H9 (cell line): ENCODE results near the gene B3GALT4. TPM values are rescaled to one million over a fixed set of nuclear protein-coding genes. Genes with fewer than 3 reads are reported as not detected.

Source experiments
- DNase-seq: peaks from one replicate; pipeline ENCODE4 v3.0.0-alpha.2; 2017
- H2AFZ ChIP-seq: one replicate; pipeline ENCODE4 v1.6.1; 2013; ENCODE audit warnings: mild to moderate bottlenecking, low read length, control low read depth, moderate library complexity
- H2AK5ac ChIP-seq: 2 replicates; pipeline ENCODE4 v1.6.1; 2013; ENCODE audit warnings: low read length, control low read depth, mixed read lengths; ENCODE audit not compliant: insufficient read length
- H2BK120ac ChIP-seq: one replicate; pipeline ENCODE4 v1.6.1; 2013; ENCODE audit warnings: low read depth, mild to moderate bottlenecking, low read length, control low read depth, inconsistent platforms; ENCODE audit not compliant: poor library complexity, severe bottlenecking
- H2BK12ac ChIP-seq: 2 replicates; pipeline ENCODE4 v1.6.1; 2013; ENCODE audit warnings: low read length, control low read depth, mixed read lengths, low read depth; ENCODE audit not compliant: insufficient read length
- H2BK15ac ChIP-seq: 2 replicates; pipeline ENCODE4 v1.6.1; 2013; ENCODE audit warnings: low read depth, low read length, control low read depth
- H2BK20ac ChIP-seq: one replicate; pipeline ENCODE4 v1.6.1; 2013; ENCODE audit warnings: low read depth, mild to moderate bottlenecking, low read length, control low read depth, inconsistent platforms; ENCODE audit not compliant: poor library complexity, severe bottlenecking
- H2BK5ac ChIP-seq: 2 replicates; pipeline ENCODE4 v1.6.1; 2013; ENCODE audit warnings: low read length, control low read depth, mixed read lengths; ENCODE audit not compliant: insufficient read length
- H3K14ac ChIP-seq: 2 replicates; pipeline ENCODE4 v1.6.1; 2013; ENCODE audit warnings: low read length, control low read depth; ENCODE audit not compliant: insufficient read depth
- H3K18ac ChIP-seq: 2 replicates; pipeline ENCODE4 v1.6.1; 2013; ENCODE audit warnings: low read depth, mild to moderate bottlenecking, mixed read lengths, low read length, control low read depth; ENCODE audit not compliant: insufficient read length
- H3K23ac ChIP-seq: 2 replicates; pipeline ENCODE4 v1.6.1; 2013; ENCODE audit warnings: low read length, control low read depth, mixed read lengths, low read depth; ENCODE audit not compliant: insufficient read length
- H3K23me2 ChIP-seq: 2 replicates; pipeline ENCODE4 v1.6.1; 2013; ENCODE audit warnings: low read depth, mild to moderate bottlenecking, mixed read lengths, low read length, control low read depth; ENCODE audit not compliant: insufficient read length, poor library complexity, severe bottlenecking
- H3K27ac ChIP-seq: 2 replicates; pipeline ENCODE4 v1.5.1; 2013; ENCODE audit warnings: low read length, control low read depth, mixed read lengths, low read depth; ENCODE audit not compliant: insufficient read length
- H3K27me3 ChIP-seq: 2 replicates; pipeline ENCODE4 v1.6.1; 2013; ENCODE audit warnings: low read length, control low read depth, inconsistent platforms; ENCODE audit not compliant: insufficient read depth
- H3K4ac ChIP-seq: 2 replicates; pipeline ENCODE4 v1.6.1; 2013; ENCODE audit warnings: low read depth, mild to moderate bottlenecking, control low read depth, inconsistent platforms, low read length, moderate library complexity
- H3K4me1 ChIP-seq: 2 replicates; pipeline ENCODE4 v1.6.1; 2013; ENCODE audit warnings: low read length, control low read depth, inconsistent platforms; ENCODE audit not compliant: insufficient read depth
- H3K4me2 ChIP-seq: 2 replicates; pipeline ENCODE4 v1.6.1; 2013; ENCODE audit warnings: low read length, control low read depth, mixed read lengths; ENCODE audit not compliant: insufficient read length, insufficient read depth
- H3K56ac ChIP-seq: 2 replicates; pipeline ENCODE4 v1.6.1; 2013; ENCODE audit warnings: low read depth, mild to moderate bottlenecking, mixed read lengths, low read length, control low read depth; ENCODE audit not compliant: insufficient read length
- H3K79me1 ChIP-seq: 2 replicates; pipeline ENCODE4 v1.6.1; 2013; ENCODE audit warnings: low read depth, mild to moderate bottlenecking, moderate library complexity, low read length, control low read depth, inconsistent platforms; ENCODE audit not compliant: insufficient read depth, poor library complexity, severe bottlenecking
- H3K79me2 ChIP-seq: 2 replicates; pipeline ENCODE4 v1.6.1; 2013; ENCODE audit warnings: low read length, control low read depth, inconsistent platforms; ENCODE audit not compliant: insufficient read depth
- H3K9ac ChIP-seq: 2 replicates; pipeline ENCODE4 v1.6.1; 2013; ENCODE audit warnings: low read length, control low read depth, mixed read lengths; ENCODE audit not compliant: insufficient read length; ENCODE audit errors: extremely low read depth
- H3K9me3 ChIP-seq: one replicate; pipeline ENCODE4 v1.6.1; 2013; ENCODE audit warnings: low read depth, low read length, inconsistent platforms; ENCODE audit not compliant: control insufficient read depth
- H3T11ph ChIP-seq: one replicate; pipeline ENCODE4 v1.6.1; 2013; ENCODE audit warnings: mild to moderate bottlenecking, low read length, control low read depth, inconsistent platforms
- H4K20me1 ChIP-seq: one replicate; pipeline ENCODE4 v1.6.1; 2013; ENCODE audit not compliant: control insufficient read depth, insufficient read length, insufficient read depth
- H4K5ac ChIP-seq: 2 replicates; pipeline ENCODE4 v1.6.1; 2013; ENCODE audit warnings: low read depth, mild to moderate bottlenecking, mixed read lengths, low read length, control low read depth; ENCODE audit not compliant: insufficient read length
- H4K8ac ChIP-seq: replicated peaks from 2 replicates; pipeline ENCODE4 v1.6.1; 2013; ENCODE audit warnings: low read length, control low read depth, mixed read lengths, low read depth; ENCODE audit not compliant: insufficient read length
- H4K91ac ChIP-seq: 2 replicates; pipeline ENCODE4 v1.6.1; 2013; ENCODE audit warnings: low read depth, mild to moderate bottlenecking, moderate library complexity, mixed read lengths, low read length, control low read depth; ENCODE audit not compliant: insufficient read length
- H3K27ac Mint-ChIP-seq, 3 experiments: 2 replicates in 2 of 3; 3 replicates in 1 of 3; pipeline ENCODE4 v1.8.0; 2020 to 2021; ENCODE audit warnings: mixed read lengths in 3 of 3, mild to moderate bottlenecking in 1 of 3, moderate library complexity in 1 of 3
- H3K27me3 Mint-ChIP-seq: 2 replicates; pipeline ENCODE4 v1.8.0; 2021; ENCODE audit warnings: low read depth, mild to moderate bottlenecking, moderate library complexity, mixed read lengths
- H3K36me3 Mint-ChIP-seq, 3 experiments: 2 replicates in 2 of 3; 3 replicates in 1 of 3; pipeline ENCODE4 v1.8.0; 2020 to 2021; ENCODE audit warnings: low read depth in 3 of 3, mixed read lengths in 3 of 3; ENCODE audit not compliant: insufficient read depth in 1 of 3
- H3K4me1 Mint-ChIP-seq, 2 experiments: 2 replicates each; pipeline ENCODE4 v1.8.0; 2020; ENCODE audit warnings: mixed read lengths in 2 of 2
- H3K4me3 Mint-ChIP-seq, 2 experiments: 2 replicates in 1 of 2; 3 replicates in 1 of 2; pipeline ENCODE4 v1.8.0; 2020 to 2021; ENCODE audit warnings: mild to moderate bottlenecking in 2 of 2, mixed read lengths in 2 of 2, moderate library complexity in 1 of 2
- H3K9me3 Mint-ChIP-seq, 2 experiments: 2 replicates in 1 of 2; 3 replicates in 1 of 2; pipeline ENCODE4 v1.8.0; 2020; ENCODE audit warnings: mild to moderate bottlenecking in 2 of 2, mixed read lengths in 2 of 2, moderate library complexity in 1 of 2
- CTCF ChIP-seq: fragments of 200-600 bp; sonication (generic); conservative IDR thresholded peaks from 3 replicates; pipeline ENCODE4 v1.8.0; 2021; ENCODE audit warnings: antibody characterized with exemption, mild to moderate bottlenecking
- WGBS: extraction: QIAGEN DNeasy Blood & Tissue Kit; methylation state at CpG from one replicate; pipeline ENCODE4 v1.1.7; 2013; ENCODE audit warnings: missing lambda C conversion rate, low lambda C conversion rate, mixed read lengths; ENCODE audit not compliant: insufficient read length; ENCODE audit errors: extremely low coverage; 5-methylcytosine and 5-hydroxymethylcytosine counted together
- total RNA-seq: library from RNA; stranded (reverse); gene quantifications from 2 replicates; pipeline ENCODE4 v1.2.1, GENCODE V29; 2021

B3GALT4 gene
- total RNA-seq, 1 experiment from 2014 or later: 3.2 TPM

- no peaks in the 10 kb centered on the region for H3K27me3 ChIP-seq
- H2BK20ac ChIP-seq: no peak overlapping the region
- WGBS: no CpG with 5 or more reads among the region's 8 CpGs
- H3K4me1 Mint-ChIP-seq: peaks cover 57 to 64% of the 10 kb centered on the region in 2 experiments
- H3K79me2 ChIP-seq: peaks cover 8% of the 10 kb centered on the region; the same call in 1 of the 2 replicates
- no peak overlapping the region for H2BK12ac ChIP-seq
- peak overlapping the region; percentile 99; a peak in 5 of 7 replicates for H3K27ac Mint-ChIP-seq
- no peak overlapping the region for H2AFZ ChIP-seq
- H2AK5ac ChIP-seq: no peak overlapping the region
- H4K91ac ChIP-seq: no peak overlapping the region
- no peak overlapping the region for H3K23ac ChIP-seq
- no peak overlapping the region for H2BK5ac ChIP-seq
- H4K8ac ChIP-seq: no peak overlapping the region
- H3K9me3 Mint-ChIP-seq: peaks cover 0 to 3% of the 10 kb centered on the region in 2 experiments; a peak in 2 of 5 replicates
- no peak overlapping the region for H3T11ph ChIP-seq
- peaks cover 28 to 47% (median 42%) of the 10 kb centered on the region in 3 experiments for H3K36me3 Mint-ChIP-seq
- no peaks in the 10 kb centered on the region for H4K20me1 ChIP-seq
- H3K4me3 Mint-ChIP-seq: peak overlapping the region; percentile 94 to 98
- peaks cover 7% of the 10 kb centered on the region for H3K79me1 ChIP-seq
- no peak overlapping the region for H2BK15ac ChIP-seq
- H3K4me1 ChIP-seq: peaks cover 5% of the 10 kb centered on the region; the same call in 1 of the 2 replicates
- no peak overlapping the region for H3K14ac ChIP-seq
- H2BK120ac ChIP-seq: no peak overlapping the region
- TF ChIP-seq CTCF: no peak
- H3K27me3 Mint-ChIP-seq: no peaks in the 10 kb centered on the region; the same call in 1 of the 2 replicates
- H3K9ac ChIP-seq: peak overlapping the region; percentile 10
- DNase-seq: no peak
- H3K27ac ChIP-seq: peak overlapping the region; percentile 53
- H3K18ac ChIP-seq: no peak overlapping the region
- H3K4me2 ChIP-seq: peak overlapping the region; percentile 71
- no peak overlapping the region for H3K56ac ChIP-seq
- no peaks in the 10 kb centered on the region for H3K9me3 ChIP-seq
- H3K4ac ChIP-seq: no peak overlapping the region
- H4K5ac ChIP-seq: no peak overlapping the region
- H3K23me2 ChIP-seq: peaks cover 28% of the 10 kb centered on the region
Observed at GRCh38 chr6:33318426-33319073, 41.6 kb downstream of the B3GALT4 start.
